Neural progenitor cell (in vitro differentiated cells): ENCODE data around the gene PRKCB. TPM values are rescaled to one million over a fixed set of nuclear protein-coding genes. Genes with fewer than 3 reads are reported as not detected.

Experiments
- DNase-seq: peaks from one replicate; pipeline ENCODE4 v3.0.0-alpha.2; 2016; ENCODE audit warnings: low spot score
- H2AFZ ChIP-seq: fragments of 200-600 bp; sonication (generic); replicated peaks from 2 replicates; pipeline ENCODE4 v1.6.1; 2016; ENCODE audit warnings: antibody characterized with exemption
- H3F3A ChIP-seq: fragments of 200-600 bp; sonication (generic); 2 replicates; pipeline ENCODE4 v1.6.1; 2016; ENCODE audit warnings: antibody characterized with exemption, low read depth
- H3K27ac ChIP-seq: fragments of 200-600 bp; sonication (generic); 2 replicates; pipeline ENCODE4 v1.5.1; 2016; ENCODE audit warnings: mild to moderate bottlenecking
- H3K27me3 ChIP-seq: fragments of 200-600 bp; sonication (generic); 2 replicates; pipeline ENCODE4 v1.6.1; 2016; ENCODE audit warnings: mild to moderate bottlenecking, moderate library complexity
- H3K36me3 ChIP-seq: fragments of 200-600 bp; sonication (generic); 2 replicates; pipeline ENCODE4 v1.5.1; 2016
- H3K4me1 ChIP-seq: fragments of 200-600 bp; sonication (generic); 2 replicates; pipeline ENCODE4 v1.6.1; 2016; ENCODE audit warnings: mixed run types
- H3K4me2 ChIP-seq: fragments of 200-600 bp; sonication (generic); 2 replicates; pipeline ENCODE4 v1.6.1; 2016
- H3K4me3 ChIP-seq: fragments of 200-600 bp; sonication (generic); 2 replicates; pipeline ENCODE4 v1.5.1; 2016
- H3K79me2 ChIP-seq: fragments of 200-600 bp; sonication (generic); 2 replicates; pipeline ENCODE4 v1.6.1; 2016; ENCODE audit warnings: low read depth
- H3K9ac ChIP-seq: fragments of 200-600 bp; sonication (generic); 2 replicates; pipeline ENCODE4 v1.6.1; 2016
- H3K9me3 ChIP-seq: fragments of 200-600 bp; sonication (generic); 2 replicates; pipeline ENCODE4 v1.5.1; 2016; ENCODE audit warnings: low read depth
- H4K20me1 ChIP-seq: fragments of 200-600 bp; sonication (generic); 2 replicates; pipeline ENCODE4 v1.6.1; 2016; ENCODE audit warnings: low read depth
- H3K27ac Mint-ChIP-seq: 3 replicates; pipeline ENCODE4 v1.8.0; 2021; ENCODE audit warnings: mixed read lengths
- H3K27me3 Mint-ChIP-seq: 2 replicates; pipeline ENCODE4 v1.8.0; 2022; ENCODE audit warnings: low read depth, mild to moderate bottlenecking, inconsistent platforms, moderate library complexity, mixed read lengths; ENCODE audit not compliant: insufficient read depth
- H3K36me3 Mint-ChIP-seq: 3 replicates; pipeline ENCODE4 v1.8.0; 2021; ENCODE audit warnings: mixed read lengths
- H3K4me1 Mint-ChIP-seq: 3 replicates; pipeline ENCODE4 v1.8.0; 2021; ENCODE audit warnings: mixed read lengths
- H3K4me3 Mint-ChIP-seq: 3 replicates; pipeline ENCODE4 v1.8.0; 2021; ENCODE audit warnings: mild to moderate bottlenecking, moderate library complexity, mixed read lengths
- H3K9me3 Mint-ChIP-seq: 3 replicates; pipeline ENCODE4 v1.8.0; 2020; ENCODE audit warnings: mixed read lengths
- CTCF ChIP-seq: fragments of 200-600 bp; sonication (generic); IDR thresholded peaks from 2 replicates; pipeline ENCODE4 v1.5.1; 2017; ENCODE audit warnings: antibody characterized with exemption, mild to moderate bottlenecking
- EZH2 ChIP-seq: fragments of 200-600 bp; sonication (generic); IDR thresholded peaks from 2 replicates; pipeline ENCODE4 v1.6.1; 2017; ENCODE audit warnings: antibody characterized with exemption, mild to moderate bottlenecking, moderate library complexity
- EZH2phosphoT487 ChIP-seq: fragments of 200-600 bp; sonication (generic); IDR thresholded peaks from 2 replicates; pipeline ENCODE4 v1.6.1; 2017; ENCODE audit warnings: antibody characterized with exemption
- total RNA-seq: library from RNA; depleted of rRNA; stranded (reverse); fragments of >200 nt; gene quantifications from 2 replicates; pipeline ENCODE4 v1.2.3, GENCODE V29; 2015; ENCODE audit warnings: low replicate concordance

The PRKCB gene
- total RNA-seq, 1 donor from 2014 or later = 9.5 TPM

GRCh38 chr16:23858542-23858941, 22.8 kb downstream of the PRKCB start:
- DNase-seq = no peak
- Mint-ChIP-seq H3K9me3 (no peaks in the 10 kb centered on the region), H3K27ac (no peak overlapping the region), H3K4me1 (peaks cover 20% of the 10 kb centered on the region), H3K4me3 (no peak overlapping the region), H3K27me3 (no peaks in the 10 kb centered on the region), H3K36me3 (no peaks in the 10 kb centered on the region)
- Histone ChIP-seq H3K79me2 (no peaks in the 10 kb centered on the region), H3K4me3 (no peak overlapping the region), H2AFZ (no peak overlapping the region), H3K27ac (no peak overlapping the region), H4K20me1 (no peaks in the 10 kb centered on the region), H3K27me3 (peaks cover 44% of the 10 kb centered on the region), H3K9me3 (no peaks in the 10 kb centered on the region), H3K4me2 (no peak overlapping the region), H3K4me1 (peaks cover 20% of the 10 kb centered on the region), H3K9ac (no peak overlapping the region), H3K36me3 (no peaks in the 10 kb centered on the region), H3F3A (no peaks in the 10 kb centered on the region)
- TF ChIP-seq CTCF = no peak
- no peak for TF ChIP-seq EZH2phosphoT487
- no peak for TF ChIP-seq EZH2

GRCh38 chr16:23859713-23860269, 24.0 kb downstream of the PRKCB start:
- Histone ChIP-seq H3F3A (no peaks in the 10 kb centered on the region), H3K4me1 (peaks cover 18% of the 10 kb centered on the region), H3K27ac (no peak overlapping the region), H3K9ac (no peak overlapping the region), H3K36me3 (no peaks in the 10 kb centered on the region), H2AFZ (no peak overlapping the region), H3K9me3 (no peaks in the 10 kb centered on the region), H3K4me3 (no peak overlapping the region), H3K4me2 (no peak overlapping the region), H3K27me3 (peaks cover 56% of the 10 kb centered on the region), H3K79me2 (no peaks in the 10 kb centered on the region), H4K20me1 (no peaks in the 10 kb centered on the region)
- Mint-ChIP-seq H3K36me3 (no peaks in the 10 kb centered on the region), H3K9me3 (no peaks in the 10 kb centered on the region), H3K4me3 (no peak overlapping the region), H3K27ac (no peak overlapping the region), H3K27me3 (no peaks in the 10 kb centered on the region), H3K4me1 (peaks cover 20% of the 10 kb centered on the region)
- DNase-seq = no peak
- TF ChIP-seq EZH2 = no peak
- TF ChIP-seq CTCF = no peak
- TF ChIP-seq EZH2phosphoT487 = no peak

GRCh38 chr16:23861874-23862273, 26.1 kb downstream of the PRKCB start:
- peaks cover 12% of the 10 kb centered on the region for H3K4me1 ChIP-seq
- no peaks in the 10 kb centered on the region for H4K20me1 ChIP-seq
- no peaks in the 10 kb centered on the region for H3K79me2 ChIP-seq
- Mint-ChIP-seq H3K4me1 (peaks cover 17% of the 10 kb centered on the region), H3K27ac (no peak overlapping the region), H3K4me3 (no peak overlapping the region), H3K27me3 (no peaks in the 10 kb centered on the region), H3K36me3 (no peaks in the 10 kb centered on the region), H3K9me3 (no peaks in the 10 kb centered on the region)
- H3K4me2 ChIP-seq = no peak overlapping the region
- no peak overlapping the region for H3K9ac ChIP-seq
- no peaks in the 10 kb centered on the region for H3F3A ChIP-seq
- no peaks in the 10 kb centered on the region for H3K36me3 ChIP-seq
- no peaks in the 10 kb centered on the region for H3K9me3 ChIP-seq
- no peak overlapping the region for H3K4me3 ChIP-seq
- no peak overlapping the region for H3K27ac ChIP-seq
- H2AFZ ChIP-seq = no peak overlapping the region
- DNase-seq = no peak
- TF ChIP-seq EZH2phosphoT487 = no peak
- no peak for TF ChIP-seq EZH2
- no peak for TF ChIP-seq CTCF
- H3K27me3 ChIP-seq = peaks cover 73% of the 10 kb centered on the region
